Left ventricle myocardium superior (tissue), 1 donor: ENCODE measurements around the gene IFNG. TPM values are rescaled to one million over a fixed set of nuclear protein-coding genes. Genes with fewer than 3 reads are reported as not detected.

ENCODE experiments used
- ATAC-seq: fragments of 200-7000 bp; cut with Tn5 transposase; one replicate; pipeline ENCODE4 v1.9.1; 2020; ENCODE audit warnings: mild to moderate bottlenecking, moderate library complexity
- DNase-seq: peaks from one replicate; pipeline ENCODE4 v3.0.0-alpha.2; 2020
- intact Hi-C: fragments of 100-400 bp; cut with micrococcal nuclease; formaldehyde crosslinking; loops from one replicate; pipeline ENCODE4 v1.11.0; 2022
- total RNA-seq: library from RNA; stranded (reverse); fragmentation: NEBNext Ultra II Directional; extraction: Animal tissue kit (Norgen Biotek cat#: 25700); gene quantifications from one replicate; pipeline ENCODE4 v1.2.1, GENCODE V29; 2021
- donor health status: DM: no; HTN: yes; CAD: no; lungs with severe emphysema.

IFNG gene
- total RNA-seq, 1 donor from 2014 or later, result not detected

- DNase-seq (no peak), ATAC-seq (no peak)
- intact Hi-C loops, result no loop called here
Measured at GRCh38 chr12:68170726-68171125, 11.2 kb upstream of the IFNG start.

GRCh38 chr12:68169213-68169889 is 9.8 kb upstream of the IFNG start:
- intact Hi-C loops, result no loop called here
- DNase-seq, result no peak
- ATAC-seq, result no peak

DNA sequence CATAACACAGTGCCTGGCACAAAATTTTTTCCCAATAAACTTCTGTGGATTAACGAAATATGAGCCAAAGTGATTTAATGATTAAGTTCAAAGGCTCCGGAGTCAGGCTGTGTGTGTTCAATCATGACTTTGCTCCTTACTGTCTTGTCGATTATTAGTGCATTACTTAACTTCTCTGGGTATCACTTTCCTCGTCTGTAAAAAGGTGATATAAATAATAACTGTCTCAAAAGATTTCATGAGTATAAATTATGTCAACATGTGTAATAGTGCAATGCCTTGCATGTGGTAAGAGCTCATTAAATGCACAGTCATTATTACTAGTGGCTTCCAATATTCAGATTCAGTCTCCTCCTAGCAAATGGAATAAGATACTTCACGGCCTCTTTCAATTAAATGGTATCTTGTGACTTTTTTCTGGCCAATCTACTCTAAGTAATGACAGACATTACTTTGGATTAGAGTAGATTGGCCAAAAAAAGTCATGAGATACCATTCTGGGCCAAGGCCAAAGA is 6.8 kb upstream of the IFNG start:
- intact Hi-C loops, result no loop called here
- no peak for ATAC-seq
- no peak for DNase-seq

- no peak for ATAC-seq
- intact Hi-C loops, result no loop called here
- DNase-seq, result no peak
Measured at GRCh38 chr12:68163560-68164081, 4.1 kb upstream of the IFNG start.

DNA sequence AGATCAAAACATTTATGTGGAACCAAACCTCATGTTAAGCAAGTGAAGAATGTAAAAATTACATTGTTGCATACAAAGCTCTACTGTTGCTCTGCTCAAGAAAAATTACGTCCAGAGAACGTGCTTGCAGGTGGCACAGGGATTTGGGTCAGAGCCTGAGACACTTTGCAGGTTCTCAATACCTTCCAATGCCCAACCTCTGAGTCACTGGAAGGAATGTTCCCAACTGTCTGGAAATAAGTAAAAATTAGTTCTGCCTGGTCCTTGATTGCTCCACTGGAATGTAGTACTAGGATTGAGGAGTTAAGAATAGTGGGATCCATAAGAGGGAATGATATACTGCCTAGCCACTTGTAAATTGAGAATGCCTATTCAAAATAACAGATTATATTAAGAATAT is 2.8 kb upstream of the IFNG start:
- no peak for DNase-seq
- ATAC-seq, result no peak
- intact Hi-C loops, result no loop called here

GRCh38 chr12:68158432-68158831 is 1.1 kb downstream of the IFNG start:
- ATAC-seq, result no peak
- DNase-seq, result no peak
- intact Hi-C loops, result no loop called here

DNA sequence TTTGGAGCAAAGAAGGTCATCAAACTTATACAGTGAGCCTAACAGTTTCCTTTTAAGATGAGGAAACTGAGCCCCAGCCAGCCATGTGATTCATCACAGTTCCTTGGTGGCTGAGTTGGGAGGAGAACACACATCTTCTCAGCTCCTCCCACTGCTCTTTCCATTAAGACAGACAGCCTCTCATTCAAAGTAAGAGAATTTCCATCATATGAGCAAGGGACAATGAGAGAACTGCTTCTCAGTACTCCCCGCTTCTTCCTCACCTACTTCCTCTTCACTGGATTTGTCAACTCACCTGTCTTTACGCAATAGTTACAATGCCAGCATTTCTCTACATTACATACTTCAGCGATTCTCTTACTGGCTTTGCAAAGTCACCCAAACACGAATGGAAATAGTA is 2.2 kb downstream of the IFNG start:
- intact Hi-C loops, result no loop called here
- ATAC-seq, result no peak
- no peak for DNase-seq

GRCh38 chr12:68156636-68157035 is 2.9 kb downstream of the IFNG start:
- ATAC-seq (no peak), DNase-seq (no peak)
- intact Hi-C loops, result no loop called here

GRCh38 chr12:68154779-68155178 is 4.8 kb downstream of the IFNG start:
- ATAC-seq (no peak), DNase-seq (no peak)
- intact Hi-C loops, result no loop called here

DNA sequence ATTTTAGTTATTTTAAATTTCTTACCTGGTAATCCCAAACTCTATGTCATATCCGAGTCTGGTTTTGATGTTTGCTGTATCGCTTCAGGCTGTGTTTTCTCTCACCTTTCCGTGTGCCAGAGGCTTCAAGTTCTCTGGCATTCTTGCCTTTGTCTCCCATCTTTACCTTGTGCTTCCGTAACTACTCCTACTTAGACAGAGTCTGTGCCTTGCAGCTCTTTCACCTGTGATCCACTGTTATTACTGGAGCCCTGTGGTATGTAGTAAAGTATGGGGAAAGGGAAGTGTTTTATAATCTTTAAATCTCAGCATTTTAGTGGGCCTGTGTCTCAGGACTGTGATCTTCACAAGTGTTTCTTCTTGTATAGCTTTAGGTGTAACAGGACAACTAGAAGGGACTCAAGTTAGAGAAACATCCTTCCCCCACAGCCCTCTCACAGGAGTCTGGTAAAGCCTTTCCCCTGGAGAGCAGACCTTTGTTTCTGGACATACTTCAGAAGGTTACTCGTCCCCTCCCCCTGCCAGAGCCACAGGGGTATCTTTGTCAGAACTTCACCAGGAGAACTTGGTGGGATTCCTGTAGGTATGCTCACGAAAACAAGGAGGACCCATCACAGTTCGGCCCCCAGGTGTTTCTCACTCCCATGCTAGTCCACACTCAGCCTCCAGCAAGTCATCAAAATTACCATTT is 11.1 kb downstream of the IFNG start:
- DNase-seq (no peak), ATAC-seq (no peak)
- intact Hi-C loops, result no loop called here

DNA sequence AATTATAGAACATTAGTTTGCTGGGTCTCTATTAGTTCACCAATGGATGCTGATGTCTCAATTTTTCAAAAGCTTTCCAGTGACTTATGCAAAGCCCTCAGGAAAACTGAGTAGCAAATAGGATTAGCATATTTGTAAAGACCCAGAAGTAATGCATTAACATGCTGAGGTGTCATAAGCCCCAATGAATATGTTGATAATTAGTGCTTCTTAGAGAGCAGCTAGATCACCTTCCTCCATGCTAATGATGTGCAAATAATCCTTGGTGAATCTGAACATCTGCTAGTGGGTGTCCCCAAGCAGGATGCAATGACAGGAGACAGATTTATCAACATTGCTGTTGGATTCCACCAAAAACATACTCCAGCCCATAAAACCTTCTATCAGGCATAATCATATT is 19.0 kb downstream of the IFNG start:
- intact Hi-C loops, result no loop called here
- ATAC-seq (no peak), DNase-seq (no peak)

DNA sequence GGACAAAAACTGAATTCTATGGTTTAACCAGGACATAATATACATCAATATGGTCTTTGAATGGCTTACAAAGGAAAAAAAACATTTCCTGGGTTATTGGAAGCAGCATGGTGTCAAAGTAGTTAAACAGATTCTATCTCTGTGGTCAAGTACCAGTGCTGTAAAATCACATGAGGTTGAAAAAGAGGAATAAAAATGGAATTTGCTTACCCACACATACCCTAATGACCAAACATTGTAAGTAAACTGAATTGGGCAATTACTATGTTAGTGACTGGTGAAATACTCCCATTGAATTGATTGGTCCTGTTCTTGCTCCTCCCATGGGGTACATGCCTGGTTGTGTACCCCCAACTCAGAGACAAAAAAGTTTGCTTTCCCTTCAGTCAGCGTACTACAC is 19.6 kb downstream of the IFNG start:
- ATAC-seq (no peak), DNase-seq (no peak)
- intact Hi-C loops, result no loop called here

- DNase-seq (no peak), ATAC-seq (no peak)
- intact Hi-C loops, result no loop called here
Measured at GRCh38 chr12:68139001-68139400, 20.5 kb downstream of the IFNG start.

- ATAC-seq, result no peak
- intact Hi-C loops, result no loop called here
- no peak for DNase-seq
Measured at GRCh38 chr12:68138480-68138879, 21.1 kb downstream of the IFNG start.

- ATAC-seq, result no peak
- no peak for DNase-seq
- intact Hi-C loops, result no loop called here
Measured at GRCh38 chr12:68137335-68137830, 22.2 kb downstream of the IFNG start.

GRCh38 chr12:68135520-68135919 is 24.0 kb downstream of the IFNG start:
- intact Hi-C loops, result no loop called here
- ATAC-seq, result no peak
- DNase-seq, result no peak

- ATAC-seq (no peak), DNase-seq (no peak)
Measured at GRCh38 chr12:68131867-68132414, 27.6 kb downstream of the IFNG start.

GRCh38 chr12:68129979-68130378 is 29.6 kb downstream of the IFNG start:
- intact Hi-C loops, result no loop called here
- DNase-seq, result no peak

More at GRCh38 chr12:68131867-68132414, 27.6 kb downstream of the IFNG start:
- intact Hi-C loops, result no loop called here

GRCh38 chr12:68122236-68122920 is 37.2 kb downstream of the IFNG start:
- DNase-seq (no peak), ATAC-seq (no peak)
- intact Hi-C loops, result no loop called here

More at GRCh38 chr12:68129979-68130378, 29.6 kb downstream of the IFNG start:
- ATAC-seq, result no peak

DNA sequence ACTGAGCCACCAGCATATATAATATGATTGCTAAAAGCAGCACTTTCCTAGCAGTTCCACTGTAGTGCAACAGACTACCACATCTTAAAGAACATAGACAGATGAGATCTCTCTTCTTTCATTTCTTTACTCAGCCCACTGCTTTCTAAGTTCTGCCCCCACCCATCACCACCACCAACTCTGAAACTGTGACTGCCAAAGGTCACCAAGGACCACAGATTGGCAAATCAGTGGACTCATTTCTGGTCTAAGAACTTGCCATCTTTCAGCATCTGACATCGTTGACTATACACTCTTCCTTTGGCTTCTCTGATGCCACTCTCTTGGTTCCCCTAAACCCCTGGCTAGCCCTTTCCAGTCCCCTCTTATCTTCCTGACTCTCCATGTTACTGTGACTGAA is 38.4 kb downstream of the IFNG start:
- no peak for DNase-seq
- intact Hi-C loops, result no loop called here
- ATAC-seq, result no peak
